Measurements from ENCODE around the gene TOM1L2. TPM values are rescaled to one million over a fixed set of nuclear protein-coding genes. Genes with fewer than 3 reads are reported as not detected.

Gene TOM1L2
- total RNA-seq, 1 experiment from 2014 or later, result 3.1 TPM

- no peak for DNase-seq
- H3K27me3 ChIP-seq (ENCODE audit: control insufficient read depth, insufficient read depth, low read length), result no peaks in the 10 kb centered on the region
- H3K36me3 ChIP-seq (replicated peaks; ENCODE audit: control insufficient read depth, insufficient read depth, low read length), result peaks cover 40% of the 10 kb centered on the region
- no peak overlapping the region for H3K4me3 ChIP-seq (ENCODE audit: insufficient read depth, low read depth, low read length)
These were observed 154.7 kb downstream of the TOM1L2 start for GRCh38 chr17:17817552-17817947.

- no peak for DNase-seq
- Histone ChIP-seq H3K36me3 (replicated peaks; ENCODE audit: control insufficient read depth, insufficient read depth, low read length) (peaks cover 40% of the 10 kb centered on the region), H3K27me3 (ENCODE audit: control insufficient read depth, insufficient read depth, low read length) (no peaks in the 10 kb centered on the region), H3K4me3 (ENCODE audit: insufficient read depth, low read depth, low read length) (no peak overlapping the region)
These were observed 155.2 kb downstream of the TOM1L2 start for GRCh38 chr17:17816831-17817551.

GRCh38 chr17:17816240-17816814 is 155.9 kb downstream of the TOM1L2 start:
- DNase-seq, result no peak
- H3K4me3 ChIP-seq (ENCODE audit: insufficient read depth, low read depth, low read length), result no peak overlapping the region
- H3K27me3 ChIP-seq (ENCODE audit: control insufficient read depth, insufficient read depth, low read length), result no peaks in the 10 kb centered on the region
- H3K36me3 ChIP-seq (replicated peaks; ENCODE audit: control insufficient read depth, insufficient read depth, low read length), result peaks cover 40% of the 10 kb centered on the region

- peaks cover 40% of the 10 kb centered on the region for H3K36me3 ChIP-seq (replicated peaks; ENCODE audit: control insufficient read depth, insufficient read depth, low read length)
- no peak for DNase-seq
- H3K4me3 ChIP-seq (ENCODE audit: insufficient read depth, low read depth, low read length), result no peak overlapping the region
- peaks cover 4% of the 10 kb centered on the region; the same call in 1 of the 2 replicates for H3K27me3 ChIP-seq (ENCODE audit: control insufficient read depth, insufficient read depth, low read length)
These were observed 156.6 kb downstream of the TOM1L2 start for GRCh38 chr17:17815436-17816200.

GRCh38 chr17:17815062-17815406 is 157.2 kb downstream of the TOM1L2 start:
- H3K36me3 ChIP-seq (replicated peaks; ENCODE audit: control insufficient read depth, insufficient read depth, low read length), result peaks cover 36% of the 10 kb centered on the region
- no peak for DNase-seq

GRCh38 chr17:17814162-17815061 is 157.8 kb downstream of the TOM1L2 start:
- Histone ChIP-seq H3K27me3 (ENCODE audit: control insufficient read depth, insufficient read depth, low read length) (peaks cover 9% of the 10 kb centered on the region), H3K36me3 (replicated peaks; ENCODE audit: control insufficient read depth, insufficient read depth, low read length) (peaks cover 33% of the 10 kb centered on the region), H3K4me3 (ENCODE audit: insufficient read depth, low read depth, low read length) (no peak overlapping the region)
- no peak for DNase-seq

More at GRCh38 chr17:17815062-17815406, 157.2 kb downstream of the TOM1L2 start:
- Histone ChIP-seq H3K27me3 (ENCODE audit: control insufficient read depth, insufficient read depth, low read length) (peaks cover 9% of the 10 kb centered on the region), H3K4me3 (ENCODE audit: insufficient read depth, low read depth, low read length) (no peak overlapping the region)

- Histone ChIP-seq H3K27me3 (ENCODE audit: control insufficient read depth, insufficient read depth, low read length) (peaks cover 16% of the 10 kb centered on the region), H3K4me3 (ENCODE audit: insufficient read depth, low read depth, low read length) (no peak overlapping the region), H3K36me3 (replicated peaks; ENCODE audit: control insufficient read depth, insufficient read depth, low read length) (peaks cover 26% of the 10 kb centered on the region)
- DNase-seq, result no peak
These were observed 158.5 kb downstream of the TOM1L2 start for GRCh38 chr17:17813725-17814095.

GRCh38 chr17:17813055-17813724 is 159.0 kb downstream of the TOM1L2 start:
- no peak for DNase-seq
- Histone ChIP-seq H3K27me3 (ENCODE audit: control insufficient read depth, insufficient read depth, low read length) (peaks cover 18% of the 10 kb centered on the region), H3K36me3 (replicated peaks; ENCODE audit: control insufficient read depth, insufficient read depth, low read length) (peaks cover 22% of the 10 kb centered on the region), H3K4me3 (ENCODE audit: insufficient read depth, low read depth, low read length) (no peak overlapping the region)

- Histone ChIP-seq H3K4me3 (ENCODE audit: insufficient read depth, low read depth, low read length) (no peak overlapping the region), H3K36me3 (replicated peaks; ENCODE audit: control insufficient read depth, insufficient read depth, low read length) (peaks cover 20% of the 10 kb centered on the region), H3K27me3 (ENCODE audit: control insufficient read depth, insufficient read depth, low read length) (peaks cover 18% of the 10 kb centered on the region)
- peak; percentile 99 for DNase-seq
These were observed 159.8 kb downstream of the TOM1L2 start for GRCh38 chr17:17812211-17813054.

- DNase-seq, result peak; percentile 82
- H3K4me3 ChIP-seq (ENCODE audit: insufficient read depth, low read depth, low read length), result no peak overlapping the region
- peaks cover 18% of the 10 kb centered on the region for H3K27me3 ChIP-seq (ENCODE audit: control insufficient read depth, insufficient read depth, low read length)
- H3K36me3 ChIP-seq (replicated peaks; ENCODE audit: control insufficient read depth, insufficient read depth, low read length), result peaks cover 17% of the 10 kb centered on the region
These were observed 160.6 kb downstream of the TOM1L2 start for GRCh38 chr17:17811381-17812210.

- H3K36me3 ChIP-seq (replicated peaks; ENCODE audit: control insufficient read depth, insufficient read depth, low read length), result peaks cover 16% of the 10 kb centered on the region
- peaks cover 20% of the 10 kb centered on the region for H3K27me3 ChIP-seq (ENCODE audit: control insufficient read depth, insufficient read depth, low read length)
- DNase-seq, result no peak
- peak overlapping the region; percentile 54 for H3K4me3 ChIP-seq (ENCODE audit: insufficient read depth, low read depth, low read length)
These were observed 161.3 kb downstream of the TOM1L2 start for GRCh38 chr17:17810895-17811248.

GRCh38 chr17:17810084-17810894 is 161.9 kb downstream of the TOM1L2 start:
- Histone ChIP-seq H3K27me3 (ENCODE audit: control insufficient read depth, insufficient read depth, low read length) (peaks cover 20% of the 10 kb centered on the region), H3K36me3 (replicated peaks; ENCODE audit: control insufficient read depth, insufficient read depth, low read length) (peaks cover 12% of the 10 kb centered on the region), H3K4me3 (ENCODE audit: insufficient read depth, low read depth, low read length) (peak overlapping the region; percentile 54)
- peak; percentile 98 for DNase-seq

Data from H7 (cell line).